Measurements from ENCODE around the gene MZF1.

MZF1 gene

GRCh38 chr19:58563034-58563573 lies 10.0 kb downstream of the MZF1 start:
- H2AFZ ChIP-seq (ENCODE audit: low read depth, low read length): no peak overlapping the region
- H3K4me1 ChIP-seq (ENCODE audit: insufficient read depth, low read length): peaks cover 10% of the 10 kb centered on the region
- no peaks in the 10 kb centered on the region for H3K9me3 ChIP-seq (ENCODE audit: low read length)
- no peak overlapping the region for H3K4me3 ChIP-seq (ENCODE audit: low read length)
- H3K27me3 ChIP-seq (ENCODE audit: insufficient read depth, low read length): no peaks in the 10 kb centered on the region
- H3K36me3 ChIP-seq (ENCODE audit: insufficient read depth, low read length): peaks cover 14% of the 10 kb centered on the region

GRCh38 chr19:58562122-58563033 lies 10.8 kb downstream of the MZF1 start:
- Histone ChIP-seq H3K4me1 (ENCODE audit: insufficient read depth, low read length) (peaks cover 11% of the 10 kb centered on the region), H3K4me3 (ENCODE audit: low read length) (no peak overlapping the region), H3K9me3 (ENCODE audit: low read length) (no peaks in the 10 kb centered on the region), H2AFZ (ENCODE audit: low read depth, low read length) (no peak overlapping the region), H3K27me3 (ENCODE audit: insufficient read depth, low read length) (no peaks in the 10 kb centered on the region), H3K36me3 (ENCODE audit: insufficient read depth, low read length) (peaks cover 14% of the 10 kb centered on the region)

- no peak overlapping the region for H2AFZ ChIP-seq (ENCODE audit: low read depth, low read length)
- no peaks in the 10 kb centered on the region for H3K27me3 ChIP-seq (ENCODE audit: insufficient read depth, low read length)
- no peak overlapping the region for H3K4me3 ChIP-seq (ENCODE audit: low read length)
- H3K9me3 ChIP-seq (ENCODE audit: low read length): no peaks in the 10 kb centered on the region
- H3K36me3 ChIP-seq (ENCODE audit: insufficient read depth, low read length): peaks cover 18% of the 10 kb centered on the region
- peaks cover 19% of the 10 kb centered on the region for H3K4me1 ChIP-seq (ENCODE audit: insufficient read depth, low read length)
These were observed 11.6 kb downstream of the MZF1 start for GRCh38 chr19:58561373-58562121.

- Histone ChIP-seq H3K36me3 (ENCODE audit: insufficient read depth, low read length) (peaks cover 24% of the 10 kb centered on the region), H3K27me3 (ENCODE audit: insufficient read depth, low read length) (no peaks in the 10 kb centered on the region), H3K4me1 (ENCODE audit: insufficient read depth, low read length) (peaks cover 24% of the 10 kb centered on the region), H2AFZ (ENCODE audit: low read depth, low read length) (no peak overlapping the region), H3K9me3 (ENCODE audit: low read length) (no peaks in the 10 kb centered on the region), H3K4me3 (ENCODE audit: low read length) (no peak overlapping the region)
These were observed 12.2 kb downstream of the MZF1 start for GRCh38 chr19:58560921-58561320.

GRCh38 chr19:58560007-58560887 lies 12.9 kb downstream of the MZF1 start:
- H3K4me1 ChIP-seq (ENCODE audit: insufficient read depth, low read length): peaks cover 28% of the 10 kb centered on the region
- H3K4me3 ChIP-seq (ENCODE audit: low read length): peak overlapping the region; percentile 87
- no peak overlapping the region for H2AFZ ChIP-seq (ENCODE audit: low read depth, low read length)
- H3K27me3 ChIP-seq (ENCODE audit: insufficient read depth, low read length): no peaks in the 10 kb centered on the region
- peaks cover 28% of the 10 kb centered on the region for H3K36me3 ChIP-seq (ENCODE audit: insufficient read depth, low read length)
- no peaks in the 10 kb centered on the region for H3K9me3 ChIP-seq (ENCODE audit: low read length)

- peaks cover 28% of the 10 kb centered on the region for H3K36me3 ChIP-seq (ENCODE audit: insufficient read depth, low read length)
- H3K4me1 ChIP-seq (ENCODE audit: insufficient read depth, low read length): peaks cover 31% of the 10 kb centered on the region
- no peaks in the 10 kb centered on the region for H3K27me3 ChIP-seq (ENCODE audit: insufficient read depth, low read length)
- H2AFZ ChIP-seq (ENCODE audit: low read depth, low read length): no peak overlapping the region
- H3K4me3 ChIP-seq (ENCODE audit: low read length): peak overlapping the region; percentile 87
- no peaks in the 10 kb centered on the region for H3K9me3 ChIP-seq (ENCODE audit: low read length)
These were observed 13.7 kb downstream of the MZF1 start for GRCh38 chr19:58559275-58560006.

- H2AFZ ChIP-seq (ENCODE audit: low read depth, low read length): peak overlapping the region; percentile 30
- H3K4me3 ChIP-seq (ENCODE audit: low read length): peak overlapping the region; percentile 87
- H3K4me1 ChIP-seq (ENCODE audit: insufficient read depth, low read length): peaks cover 37% of the 10 kb centered on the region
- H3K9me3 ChIP-seq (ENCODE audit: low read length): no peaks in the 10 kb centered on the region
- H3K27me3 ChIP-seq (ENCODE audit: insufficient read depth, low read length): no peaks in the 10 kb centered on the region
- peaks cover 28% of the 10 kb centered on the region for H3K36me3 ChIP-seq (ENCODE audit: insufficient read depth, low read length)
These were observed 14.4 kb downstream of the MZF1 start for GRCh38 chr19:58558623-58559274.

GRCh38 chr19:58558066-58558622 lies 15.0 kb downstream of the MZF1 start, which contains the start of gene UBE2M:
Gene UBE2M, minus strand, starts transcription at chr19:58558611. Its CDS starts 230 bp downstream, at chr19:58558381.
- Histone ChIP-seq H3K4me1 (ENCODE audit: insufficient read depth, low read length) (peaks cover 42% of the 10 kb centered on the region), H2AFZ (ENCODE audit: low read depth, low read length) (peak within 1 kb of the TSS; percentile 30), H3K4me3 (ENCODE audit: low read length) (peak within 1 kb of the TSS; percentile 87), H3K27me3 (ENCODE audit: insufficient read depth, low read length) (no peaks in the 10 kb centered on the region), H3K36me3 (ENCODE audit: insufficient read depth, low read length) (peaks cover 28% of the 10 kb centered on the region), H3K9me3 (ENCODE audit: low read length) (no peaks in the 10 kb centered on the region)

- Histone ChIP-seq H3K4me3 (ENCODE audit: low read length) (peak overlapping the region; percentile 87), H3K36me3 (ENCODE audit: insufficient read depth, low read length) (peaks cover 34% of the 10 kb centered on the region), H2AFZ (ENCODE audit: low read depth, low read length) (no peak overlapping the region), H3K4me1 (ENCODE audit: insufficient read depth, low read length) (peaks cover 42% of the 10 kb centered on the region), H3K9me3 (ENCODE audit: low read length) (no peaks in the 10 kb centered on the region), H3K27me3 (ENCODE audit: insufficient read depth, low read length) (no peaks in the 10 kb centered on the region)
These were observed 15.7 kb downstream of the MZF1 start for GRCh38 chr19:58557221-58558065.

- no peaks in the 10 kb centered on the region for H3K9me3 ChIP-seq (ENCODE audit: low read length)
- H3K36me3 ChIP-seq (ENCODE audit: insufficient read depth, low read length): peaks cover 34% of the 10 kb centered on the region
- peaks cover 42% of the 10 kb centered on the region for H3K4me1 ChIP-seq (ENCODE audit: insufficient read depth, low read length)
- no peaks in the 10 kb centered on the region for H3K27me3 ChIP-seq (ENCODE audit: insufficient read depth, low read length)
- H3K4me3 ChIP-seq (ENCODE audit: low read length): peak overlapping the region; percentile 87
- H2AFZ ChIP-seq (ENCODE audit: low read depth, low read length): no peak overlapping the region
These were observed 16.4 kb downstream of the MZF1 start for GRCh38 chr19:58556622-58557220.
